Measurements from ENCODE around the gene NMUR1.

GRCh38 chr2:231546014-231546715, 15.9 kb upstream of the NMUR1 start:
- TF ChIP-seq CTCF (IDR thresholded peaks at IDR 0.05; ENCODE audit: extremely low read depth in 1 of 2, insufficient read depth in 1 of 2, low read depth in 1 of 2, low read length in 2 of 2): no peak
- no peak for TF ChIP-seq EZH2 (IDR thresholded peaks at IDR 0.05; ENCODE audit: borderline replicate concordance, low read depth, low read length, severe bottlenecking)
